Pons (tissue), 1 donor: ENCODE results near the gene NDUFAF3.
A peak's percentile ranks its signal among the peaks of the same experiment; 100 is the strongest.

Experiments used
- DNase-seq: peaks from one replicate; pipeline ENCODE4 v3.0.0-alpha.2; 2016; ENCODE audit warnings: low spot score

The NDUFAF3 gene

GRCh38 chr3:49021813-49022687 lies at the start of gene NDUFAF3:
NDUFAF3 (plus strand) TSS chr3:49022121; CDS start chr3:49022145, 24 bp downstream.
- peak; percentile 79 for DNase-seq

- DNase-seq, result no peak
Measured at GRCh38 chr3:48974076-48974864, 47.7 kb upstream of the NDUFAF3 start.

- DNase-seq, result no peak
Measured at GRCh38 chr3:48979451-48979850, 42.5 kb upstream of the NDUFAF3 start.

GRCh38 chr3:48980295-48980694 lies 41.6 kb upstream of the NDUFAF3 start:
- DNase-seq, result no peak

- DNase-seq, result no peak
Measured at GRCh38 chr3:48982016-48982415, 39.9 kb upstream of the NDUFAF3 start.

- no peak for DNase-seq
Measured at GRCh38 chr3:48982686-48983085, 39.2 kb upstream of the NDUFAF3 start.

- DNase-seq, result no peak
Measured at GRCh38 chr3:48983096-48983495, 38.8 kb upstream of the NDUFAF3 start.

GRCh38 chr3:48984663-48985062 lies 37.3 kb upstream of the NDUFAF3 start:
- no peak for DNase-seq

- no peak for DNase-seq
Measured at GRCh38 chr3:48985831-48986376, 36.0 kb upstream of the NDUFAF3 start.

GRCh38 chr3:48989126-48989795 lies 32.7 kb upstream of the NDUFAF3 start:
- no peak for DNase-seq

GRCh38 chr3:48989796-48990635 lies 31.9 kb upstream of the NDUFAF3 start, which contains the start of gene P4HTM:
P4HTM (plus strand) TSS chr3:48990241; CDS start chr3:48990257, 16 bp downstream.
- DNase-seq, result peak; percentile 85

GRCh38 chr3:48990636-48991469 lies 31.1 kb upstream of the NDUFAF3 start:
- peak; percentile 46 for DNase-seq

GRCh38 chr3:48991851-48992545 lies 29.9 kb upstream of the NDUFAF3 start:
- no peak for DNase-seq

GRCh38 chr3:48993834-48994233 lies 28.1 kb upstream of the NDUFAF3 start:
- DNase-seq, result no peak

- DNase-seq, result no peak
Measured at GRCh38 chr3:48996640-48997039, 25.3 kb upstream of the NDUFAF3 start.

- DNase-seq, result no peak
Measured at GRCh38 chr3:48997102-48997635, 24.8 kb upstream of the NDUFAF3 start.

GRCh38 chr3:48997714-48998637 lies 23.9 kb upstream of the NDUFAF3 start:
- DNase-seq, result no peak
